ENCODE results near the gene NGLY1. TPM values are rescaled to one million over a fixed set of nuclear protein-coding genes. Genes with fewer than 3 reads are reported as not detected.

Gene NGLY1
- total and polyA plus RNA-seq, 9 of the 15 experiments (the other 6 are each of a cell fraction or from before 2014, with no cell fraction given) = 52.2 to 124 (median 87.6) TPM

GRCh38 chr3:25789596-25790556 is 6.6 kb upstream of the NGLY1 start, which contains the start of gene OXSM (continued):
- TF ChIP-seq EWSR1 (IDR thresholded peaks at IDR 0.05; ENCODE audit: borderline replicate concordance, low read depth, partially characterized antibody) (no peak), SRSF7 (optimal IDR thresholded peaks at IDR 0.05; ENCODE audit: low read depth, low read length) (no peak), ETV6 (IDR thresholded peaks at IDR 0.05; ENCODE audit: borderline replicate concordance in 1 of 2, low read depth in 2 of 2, low read length in 1 of 2) (no peak), ETV6 (CRISPR knock-in tag; IDR thresholded peaks at IDR 0.05; ENCODE audit: borderline replicate concordance) (no peak), TAF1 (IDR thresholded peaks at IDR 0.05; ENCODE audit: control insufficient read depth, extremely low read depth, insufficient read depth, low read length, severe bottlenecking) (peak; percentile 78), RNF219 (CRISPR knock-in tag; IDR thresholded peaks at IDR 0.05) (no peak), HMGXB4 (CRISPR knock-in tag; IDR thresholded peaks at IDR 0.05) (peak; percentile 77; the same call in 1 of the 2 replicates), ATF4 (CRISPR knock-in tag; IDR thresholded peaks at IDR 0.05) (no peak), NFIC (IDR thresholded peaks at IDR 0.05) (peak; percentile 22), FOXJ2 (tag; IDR thresholded peaks at IDR 0.05) (peak; percentile 72), ZNF717 (CRISPR knock-in tag; IDR thresholded peaks at IDR 0.05) (no peak), ZNF584 (CRISPR knock-in tag; IDR thresholded peaks at IDR 0.05; ENCODE audit: low read depth) (no peak), GATA2 (CRISPR knock-in tag; IDR thresholded peaks at IDR 0.05) (no peak), SPI1 (IDR thresholded peaks at IDR 0.05; ENCODE audit: borderline replicate concordance, low read depth, low read length) (0 out of 2 replicates have a peak, but pooled peaks have one; percentile 0), CTCFL (IDR thresholded peaks at IDR 0.05; ENCODE audit: borderline replicate concordance, insufficient read depth, low read depth, low read length, poor library complexity, severe bottlenecking) (no peak), TAL1 (IDR thresholded peaks at IDR 0.05) (no peak), IRF1 (CRISPR knock-in tag; IDR thresholded peaks at IDR 0.05; ENCODE audit: borderline replicate concordance) (no peak)
